RWPE2 (cell line): Measurements from ENCODE around the gene UFSP2.
"Not testable (repeated sequence)": the region's sequence is repeated elsewhere in the genome, so short reads cannot be mapped to it uniquely, and the experiment has no call there.

Source experiments
- ATAC-seq: fragments of 200-7000 bp; cut with Tn5 transposase; 3 replicates; pipeline ENCODE4 v1.9.1; 2021; ENCODE audit warnings: low read depth
- DNase-seq: peaks from one replicate; pipeline ENCODE4 v3.0.0-alpha.2; 2020; ENCODE audit warnings: low spot score
- H3K27ac ChIP-seq: fragments of 450-650 bp; 2 replicates; pipeline ENCODE4 v1.5.1; 2017; ENCODE audit warnings: mild to moderate bottlenecking; ENCODE audit not compliant: poor library complexity, severe bottlenecking
- H3K27me3 ChIP-seq: fragments of 250-450 bp; sonication (Bioruptor Pico); 2 replicates; pipeline ENCODE4 v1.5.1; 2021; ENCODE audit warnings: mild to moderate bottlenecking, moderate library complexity; ENCODE audit not compliant: insufficient read depth, poor library complexity, severe bottlenecking
- H3K36me3 ChIP-seq: fragments of 250-450 bp; sonication (Bioruptor Pico); 2 replicates; pipeline ENCODE4 v1.5.1; 2020; ENCODE audit warnings: low read depth, mild to moderate bottlenecking, moderate library complexity
- H3K4me1 ChIP-seq: fragments of 250-450 bp; sonication (Bioruptor Pico); 2 replicates; pipeline ENCODE4 v1.5.1; 2021; ENCODE audit warnings: mild to moderate bottlenecking, moderate library complexity; ENCODE audit not compliant: insufficient read depth, poor library complexity, severe bottlenecking
- H3K4me3 ChIP-seq: fragments of 250-450 bp; sonication (Bioruptor Pico); 2 replicates; pipeline ENCODE4 v1.5.1; 2021; ENCODE audit warnings: mild to moderate bottlenecking, moderate library complexity; ENCODE audit not compliant: severe bottlenecking
- H3K9me3 ChIP-seq: fragments of 250-450 bp; sonication (Bioruptor Pico); 2 replicates; pipeline ENCODE4 v1.5.1; 2021; ENCODE audit warnings: mild to moderate bottlenecking, moderate library complexity; ENCODE audit not compliant: severe bottlenecking
- TF ChIP-seq, protein P1 (sequence below): fragments of 450-650 bp; IDR thresholded peaks from one replicate; pipeline ENCODE4 v1.5.1; 2017; ENCODE audit warnings: mild to moderate bottlenecking, moderate library complexity; ENCODE audit not compliant: poor library complexity, severe bottlenecking

Gene UFSP2

DNA sequence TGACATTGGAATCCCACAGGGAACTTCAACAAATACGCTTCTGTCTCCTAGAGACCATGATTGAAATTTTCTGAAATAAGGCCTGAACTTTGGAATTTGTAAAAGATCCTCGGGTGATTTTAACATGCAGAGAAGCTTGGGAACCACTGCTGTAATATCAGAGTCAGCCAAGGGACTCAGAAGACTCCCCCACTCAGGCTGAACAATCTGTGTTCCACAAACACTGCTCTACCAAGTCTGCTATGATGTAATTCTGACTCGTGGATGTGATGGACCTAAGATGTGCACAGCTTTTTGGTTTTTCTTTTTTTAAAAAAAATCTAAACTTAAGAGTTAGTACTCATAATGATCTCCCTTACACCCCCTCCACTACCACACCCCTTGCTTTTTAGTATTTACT, 56.0 kb downstream of the UFSP2 start:
- TF ChIP-seq, protein P1, sequence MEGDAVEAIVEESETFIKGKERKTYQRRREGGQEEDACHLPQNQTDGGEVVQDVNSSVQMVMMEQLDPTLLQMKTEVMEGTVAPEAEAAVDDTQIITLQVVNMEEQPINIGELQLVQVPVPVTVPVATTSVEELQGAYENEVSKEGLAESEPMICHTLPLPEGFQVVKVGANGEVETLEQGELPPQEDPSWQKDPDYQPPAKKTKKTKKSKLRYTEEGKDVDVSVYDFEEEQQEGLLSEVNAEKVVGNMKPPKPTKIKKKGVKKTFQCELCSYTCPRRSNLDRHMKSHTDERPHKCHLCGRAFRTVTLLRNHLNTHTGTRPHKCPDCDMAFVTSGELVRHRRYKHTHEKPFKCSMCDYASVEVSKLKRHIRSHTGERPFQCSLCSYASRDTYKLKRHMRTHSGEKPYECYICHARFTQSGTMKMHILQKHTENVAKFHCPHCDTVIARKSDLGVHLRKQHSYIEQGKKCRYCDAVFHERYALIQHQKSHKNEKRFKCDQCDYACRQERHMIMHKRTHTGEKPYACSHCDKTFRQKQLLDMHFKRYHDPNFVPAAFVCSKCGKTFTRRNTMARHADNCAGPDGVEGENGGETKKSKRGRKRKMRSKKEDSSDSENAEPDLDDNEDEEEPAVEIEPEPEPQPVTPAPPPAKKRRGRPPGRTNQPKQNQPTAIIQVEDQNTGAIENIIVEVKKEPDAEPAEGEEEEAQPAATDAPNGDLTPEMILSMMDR, result no peak
- H3K4me1 ChIP-seq, result no peaks in the 10 kb centered on the region

DNA sequence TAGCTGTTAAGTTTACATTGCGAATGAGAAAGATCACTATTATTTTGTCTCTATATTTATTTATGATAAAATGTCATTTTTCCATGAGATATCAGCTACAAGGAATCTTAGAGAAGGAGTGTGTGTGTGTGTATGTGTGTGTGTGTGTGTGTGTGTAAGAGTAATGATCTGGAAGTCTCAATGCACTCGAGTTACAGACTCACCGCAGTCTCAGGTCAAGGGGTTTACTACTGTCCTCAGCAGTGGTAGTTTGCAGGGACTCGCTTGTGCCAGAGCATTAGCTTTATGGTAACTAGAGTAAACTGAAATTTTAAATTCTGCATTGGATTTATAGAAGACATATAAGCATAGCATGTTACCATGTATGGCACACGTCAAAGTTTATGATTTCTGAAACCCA, 60.9 kb downstream of the UFSP2 start:
- ATAC-seq (no peak), DNase-seq (no peak)
- no peaks in the 10 kb centered on the region for H3K36me3 ChIP-seq
- H3K4me1 ChIP-seq, result no peaks in the 10 kb centered on the region
- TF ChIP-seq, protein P1, result no peak
- H3K4me3 ChIP-seq, result no peak overlapping the region
- H3K27ac ChIP-seq, result no peak overlapping the region
- no peaks in the 10 kb centered on the region for H3K9me3 ChIP-seq
- H3K27me3 ChIP-seq, result no peaks in the 10 kb centered on the region

More for the DNA sequence above, 56.0 kb downstream of the UFSP2 start:
- ATAC-seq (no peak), DNase-seq (no peak)
- Histone ChIP-seq H3K27me3 (no peaks in the 10 kb centered on the region), H3K9me3 (no peaks in the 10 kb centered on the region), H3K36me3 (no peaks in the 10 kb centered on the region), H3K4me3 (no peak overlapping the region), H3K27ac (no peak overlapping the region)

DNA sequence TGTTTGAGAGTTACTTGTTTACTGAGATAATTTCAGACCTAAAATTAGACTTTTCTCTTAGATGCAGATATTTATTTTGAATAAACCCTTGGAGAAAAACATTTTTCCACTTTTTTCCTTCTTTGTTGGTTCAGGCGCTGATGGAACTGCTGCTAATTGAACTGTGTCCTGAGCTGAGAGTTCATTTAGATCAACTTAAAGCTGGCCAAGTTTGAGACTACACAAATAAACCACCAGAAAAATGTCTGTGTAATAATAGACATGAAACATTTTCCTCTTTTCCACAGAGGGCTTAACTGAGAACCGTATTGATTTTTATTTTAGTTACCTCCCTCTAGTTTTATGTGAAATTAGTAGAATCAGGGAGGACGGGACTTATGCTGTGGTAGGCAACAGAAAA, 62.5 kb downstream of the UFSP2 start:
- ATAC-seq (no peak), DNase-seq (no peak)
- Histone ChIP-seq H3K27ac (no peak overlapping the region), H3K9me3 (no peaks in the 10 kb centered on the region), H3K36me3 (no peaks in the 10 kb centered on the region), H3K4me1 (peaks cover 8% of the 10 kb centered on the region), H3K27me3 (no peaks in the 10 kb centered on the region), H3K4me3 (no peak overlapping the region)
- TF ChIP-seq, protein P1, result no peak

DNA sequence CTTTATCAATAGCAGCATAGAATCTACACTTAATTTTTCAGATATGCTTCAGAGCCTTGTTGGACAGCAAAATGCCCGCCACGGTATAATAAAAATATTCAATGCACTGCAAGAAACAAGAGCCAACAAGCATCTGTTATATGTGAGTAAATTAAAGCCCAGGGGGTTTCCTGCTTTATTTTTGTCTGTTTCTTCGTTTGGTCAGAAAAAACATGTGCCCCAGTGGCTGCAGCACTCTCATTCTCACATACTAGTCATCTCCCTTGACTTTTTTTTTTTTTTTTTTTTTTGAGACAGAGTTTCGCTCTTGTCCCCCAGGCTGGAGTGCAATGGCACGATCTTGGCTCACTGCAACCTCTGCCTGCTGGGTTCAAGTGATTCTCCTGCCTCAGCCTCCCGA, 63.2 kb downstream of the UFSP2 start:
- not testable (repeated sequence) for ATAC-seq, H3K4me3 ChIP-seq, H3K4me1 ChIP-seq, H3K9me3 ChIP-seq, H3K27ac ChIP-seq, H3K36me3 ChIP-seq, DNase-seq, H3K27me3 ChIP-seq

DNA sequence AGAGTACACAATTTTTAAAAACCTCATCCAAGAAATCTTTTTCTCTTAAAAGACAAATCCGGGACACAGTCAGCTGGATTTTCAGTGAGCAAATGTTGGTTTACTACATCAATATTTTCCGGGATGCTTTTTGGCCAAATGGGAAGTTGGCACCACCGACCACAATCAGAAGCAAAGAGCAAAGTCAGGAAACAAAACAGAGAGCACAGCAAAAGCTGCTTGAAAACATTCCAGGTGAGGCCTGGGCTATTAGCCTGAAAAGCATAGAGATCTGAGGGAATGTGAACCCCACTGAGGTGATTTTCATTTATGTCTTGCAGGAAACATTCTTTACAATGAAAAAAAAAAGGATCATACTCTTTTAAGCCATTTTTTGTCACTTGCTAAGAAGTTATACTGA, 63.9 kb downstream of the UFSP2 start:
- DNase-seq (no peak), ATAC-seq (no peak)
- no peaks in the 10 kb centered on the region for H3K27me3 ChIP-seq
- H3K36me3 ChIP-seq, result no peaks in the 10 kb centered on the region
- H3K9me3 ChIP-seq, result no peaks in the 10 kb centered on the region
- peaks cover 10% of the 10 kb centered on the region for H3K4me1 ChIP-seq
- H3K4me3 ChIP-seq, result no peak overlapping the region
- no peak overlapping the region for H3K27ac ChIP-seq
- TF ChIP-seq, protein P1, result no peak
